ENCODE results near the gene POU2AF1. TPM values are rescaled to one million over a fixed set of nuclear protein-coding genes. Genes with fewer than 3 reads are reported as not detected.

The POU2AF1 gene
- total RNA-seq, 1 donor from 2014 or later, result 2.5 TPM

DNA sequence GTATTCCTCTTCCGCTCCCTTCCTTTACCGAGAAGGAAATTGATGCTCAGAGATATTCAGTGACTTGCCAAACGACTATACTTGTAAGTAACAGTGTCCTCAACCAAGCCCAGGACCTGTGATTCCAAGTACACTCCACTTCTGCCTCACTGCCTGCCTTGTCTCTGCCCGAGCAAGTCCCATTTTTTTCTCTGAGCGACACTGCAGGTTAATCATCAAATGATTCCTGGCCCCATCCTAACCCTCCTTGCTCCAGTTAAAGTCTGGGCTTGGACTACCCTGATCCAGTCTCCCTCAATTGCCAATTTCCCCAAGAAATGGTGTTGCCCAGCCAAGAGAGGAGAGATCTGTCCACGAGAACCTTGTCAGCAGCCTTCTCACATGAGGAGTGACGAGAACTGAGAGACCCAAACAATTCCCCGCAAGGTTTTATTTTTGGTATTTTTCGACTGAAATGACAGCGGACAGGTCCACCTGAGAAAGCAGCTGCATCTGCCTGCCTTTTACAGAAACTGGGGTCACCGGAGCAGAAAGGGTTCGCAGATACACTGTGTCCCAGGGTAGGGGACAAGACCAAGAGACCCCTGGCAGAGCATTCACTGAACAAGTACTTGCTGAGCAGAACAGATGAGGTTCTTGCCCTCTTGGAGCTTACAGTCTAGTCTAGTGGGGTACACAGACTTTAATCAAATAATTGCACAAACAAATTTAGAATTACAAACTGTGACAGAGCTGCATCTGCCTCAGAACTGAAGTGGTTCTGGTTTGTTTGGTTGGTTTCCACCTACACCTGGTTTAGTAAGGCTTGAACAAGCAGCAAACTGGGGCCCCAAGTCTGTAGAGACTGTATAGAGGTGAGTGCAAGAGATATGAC is 11.4 kb downstream of the POU2AF1 start:
- DNase-seq, result no peak

DNA sequence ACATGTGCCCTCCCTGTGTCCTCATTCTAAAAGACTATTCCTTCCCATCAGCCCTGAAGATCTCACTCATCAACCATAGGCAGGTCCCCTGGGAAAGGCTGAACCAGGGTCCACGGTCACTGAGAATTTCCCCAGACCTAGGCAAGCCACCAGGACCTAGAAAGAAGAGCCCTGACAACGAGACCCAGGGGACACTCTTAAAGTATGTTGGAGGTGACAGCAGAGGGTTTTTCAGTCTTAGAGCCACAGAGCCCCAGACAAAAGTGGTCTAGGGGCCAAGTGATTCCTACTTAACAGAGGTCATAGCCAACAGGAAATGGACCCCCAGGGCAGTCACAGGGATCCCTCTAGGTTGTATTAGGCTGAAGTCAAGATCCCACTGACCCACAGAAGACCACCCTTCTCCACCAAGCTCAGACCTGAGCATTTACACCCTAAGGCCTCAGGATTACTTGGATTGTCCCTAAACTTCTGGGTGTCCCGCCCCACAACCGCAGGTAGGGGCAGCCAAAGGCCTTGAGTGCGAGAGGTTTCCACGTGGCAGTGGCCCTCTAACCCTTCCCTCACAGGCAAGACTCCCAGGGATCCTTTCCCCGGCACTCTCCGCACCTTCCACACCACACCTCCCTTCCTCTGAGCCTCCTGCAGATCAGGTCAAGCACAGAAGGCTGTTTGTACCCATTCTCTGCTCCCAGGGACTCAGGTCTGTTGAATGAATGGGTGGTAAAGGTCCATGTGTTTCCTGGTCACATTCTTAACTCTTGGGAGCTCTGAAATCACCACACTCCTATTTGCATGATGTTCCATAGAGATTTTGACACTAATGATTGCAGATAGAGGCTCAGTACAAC is 12.3 kb downstream of the POU2AF1 start:
- ATAC-seq (no peak), DNase-seq (no peak)
- no peaks in the 10 kb centered on the region for H3K27me3 ChIP-seq
- no peaks in the 10 kb centered on the region for H3K36me3 ChIP-seq
- H3K4me3 ChIP-seq, result no peak overlapping the region
- no peaks in the 10 kb centered on the region for H3K9me3 ChIP-seq
- no peaks in the 10 kb centered on the region for H3K4me1 ChIP-seq
- H3K27ac ChIP-seq, result no peak overlapping the region
- intact Hi-C loops (cut with DNase I), result no loop called here
- TF ChIP-seq, protein P1, sequence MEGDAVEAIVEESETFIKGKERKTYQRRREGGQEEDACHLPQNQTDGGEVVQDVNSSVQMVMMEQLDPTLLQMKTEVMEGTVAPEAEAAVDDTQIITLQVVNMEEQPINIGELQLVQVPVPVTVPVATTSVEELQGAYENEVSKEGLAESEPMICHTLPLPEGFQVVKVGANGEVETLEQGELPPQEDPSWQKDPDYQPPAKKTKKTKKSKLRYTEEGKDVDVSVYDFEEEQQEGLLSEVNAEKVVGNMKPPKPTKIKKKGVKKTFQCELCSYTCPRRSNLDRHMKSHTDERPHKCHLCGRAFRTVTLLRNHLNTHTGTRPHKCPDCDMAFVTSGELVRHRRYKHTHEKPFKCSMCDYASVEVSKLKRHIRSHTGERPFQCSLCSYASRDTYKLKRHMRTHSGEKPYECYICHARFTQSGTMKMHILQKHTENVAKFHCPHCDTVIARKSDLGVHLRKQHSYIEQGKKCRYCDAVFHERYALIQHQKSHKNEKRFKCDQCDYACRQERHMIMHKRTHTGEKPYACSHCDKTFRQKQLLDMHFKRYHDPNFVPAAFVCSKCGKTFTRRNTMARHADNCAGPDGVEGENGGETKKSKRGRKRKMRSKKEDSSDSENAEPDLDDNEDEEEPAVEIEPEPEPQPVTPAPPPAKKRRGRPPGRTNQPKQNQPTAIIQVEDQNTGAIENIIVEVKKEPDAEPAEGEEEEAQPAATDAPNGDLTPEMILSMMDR (IDR thresholded peaks at IDR 0.05), result no peak

More for the DNA sequence above, 11.4 kb downstream of the POU2AF1 start:
- no peak for ATAC-seq
- Histone ChIP-seq H3K4me3 (no peak overlapping the region), H3K36me3 (no peaks in the 10 kb centered on the region), H3K27me3 (no peaks in the 10 kb centered on the region), H3K4me1 (no peaks in the 10 kb centered on the region), H3K9me3 (no peaks in the 10 kb centered on the region), H3K27ac (no peak overlapping the region)
- TF ChIP-seq, protein P1 (IDR thresholded peaks at IDR 0.05), result no peak
- intact Hi-C loops (cut with DNase I), result no loop called here

DNA sequence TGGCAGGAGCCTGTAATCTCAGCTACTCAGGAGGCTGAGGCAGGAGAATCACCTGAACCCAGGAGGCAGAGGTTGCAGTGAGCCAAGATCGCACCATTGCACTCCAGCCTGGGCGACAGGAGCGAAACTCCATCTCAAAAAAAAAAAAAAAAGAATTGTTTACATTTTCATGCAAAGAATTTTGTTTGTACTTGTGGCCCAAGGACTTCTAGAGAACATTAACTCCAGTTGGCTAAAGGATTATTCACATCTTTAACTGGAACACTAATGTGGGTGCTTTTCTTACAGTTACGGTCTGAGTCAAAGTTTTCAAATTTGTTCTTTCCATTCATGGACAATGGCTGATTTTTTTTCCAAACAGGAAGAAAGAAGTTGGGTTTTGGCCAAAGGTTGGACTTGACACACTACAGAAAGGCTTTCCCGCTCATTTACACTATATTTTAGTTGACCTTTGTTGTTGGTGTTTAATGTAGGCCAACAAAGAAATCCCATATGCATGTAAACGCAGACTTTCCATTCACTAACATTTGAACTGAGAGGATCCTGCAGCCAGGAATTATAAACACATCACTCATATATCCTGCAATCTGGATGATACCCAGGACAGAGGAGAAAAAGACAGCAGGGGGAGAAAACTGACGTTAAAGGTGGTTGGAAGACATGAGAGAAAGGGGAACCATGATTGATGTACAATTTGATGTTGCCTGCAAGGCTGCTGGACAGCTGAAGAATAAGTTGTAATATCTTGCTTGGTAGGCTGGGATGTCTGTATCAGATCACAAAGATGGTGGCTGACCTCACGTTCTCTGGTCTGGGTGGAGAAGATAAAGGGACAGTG is 13.1 kb downstream of the POU2AF1 start:
- DNase-seq, result no peak
- H3K27me3 ChIP-seq, result no peaks in the 10 kb centered on the region
- H3K9me3 ChIP-seq, result no peaks in the 10 kb centered on the region
- ATAC-seq, result no peak
- intact Hi-C loops (cut with DNase I), result no loop called here
- no peaks in the 10 kb centered on the region for H3K36me3 ChIP-seq
- no peak overlapping the region for H3K27ac ChIP-seq
- no peak overlapping the region for H3K4me3 ChIP-seq
- TF ChIP-seq, protein P1 (IDR thresholded peaks at IDR 0.05), result no peak
- no peaks in the 10 kb centered on the region for H3K4me1 ChIP-seq

DNA sequence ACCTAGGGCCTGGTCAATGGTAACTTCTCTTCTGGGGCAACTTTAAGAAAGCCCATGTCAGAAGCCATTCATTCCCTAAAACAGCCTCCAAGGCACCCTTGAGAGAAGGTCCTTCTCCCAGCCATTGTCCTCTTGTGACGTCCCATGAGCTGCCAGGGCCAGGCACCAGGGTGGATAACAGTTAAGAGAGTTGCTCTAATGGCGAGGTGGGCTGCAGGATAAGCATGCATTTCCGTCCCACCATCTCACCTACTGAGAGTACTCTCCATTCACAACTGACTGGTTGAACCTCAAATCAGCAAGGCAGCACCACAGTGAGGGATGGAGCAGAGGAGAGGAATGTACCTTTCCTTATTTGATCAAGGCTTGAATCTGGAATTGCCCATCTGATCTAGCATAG is 14.6 kb downstream of the POU2AF1 start:
- TF ChIP-seq, protein P1 (IDR thresholded peaks at IDR 0.05), result no peak
- Histone ChIP-seq H3K4me3 (no peak overlapping the region), H3K36me3 (no peaks in the 10 kb centered on the region), H3K27me3 (no peaks in the 10 kb centered on the region), H3K9me3 (no peaks in the 10 kb centered on the region), H3K27ac (no peak overlapping the region), H3K4me1 (no peaks in the 10 kb centered on the region)
- intact Hi-C loops (cut with DNase I), result no loop called here
- ATAC-seq (no peak), DNase-seq (no peak)

DNA sequence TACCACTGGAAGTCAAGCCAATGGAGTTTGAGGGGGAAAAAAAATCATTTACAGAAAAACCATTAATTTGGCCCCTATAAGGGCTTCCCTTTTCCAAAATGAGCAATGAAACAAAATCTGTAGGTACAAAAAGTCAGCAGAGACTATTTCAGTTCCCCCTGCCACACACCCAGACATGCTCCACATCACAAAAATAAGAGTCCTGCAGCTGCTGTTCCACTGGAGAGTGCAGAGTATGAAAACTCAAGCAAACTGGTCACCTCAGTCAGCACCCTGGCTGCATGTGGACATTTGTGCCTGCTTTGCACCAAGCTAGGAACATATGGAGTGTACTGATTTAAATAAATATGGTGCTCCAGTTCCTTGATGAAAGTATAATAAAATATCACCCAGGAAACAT is 15.1 kb downstream of the POU2AF1 start:
- H3K27ac ChIP-seq, result no peak overlapping the region
- no peaks in the 10 kb centered on the region for H3K4me1 ChIP-seq
- TF ChIP-seq, protein P1 (IDR thresholded peaks at IDR 0.05), result no peak
- H3K9me3 ChIP-seq, result no peaks in the 10 kb centered on the region
- ATAC-seq (no peak), DNase-seq (no peak)
- no peak overlapping the region for H3K4me3 ChIP-seq
- H3K27me3 ChIP-seq, result no peaks in the 10 kb centered on the region
- H3K36me3 ChIP-seq, result no peaks in the 10 kb centered on the region
- intact Hi-C loops (cut with DNase I), result no loop called here
